Endothelial cell (in vitro differentiated cells): ENCODE results near the gene LUZP2. TPM values are rescaled to one million over a fixed set of nuclear protein-coding genes. Genes with fewer than 3 reads are reported as not detected.

ENCODE experiments used
- DNase-seq: peaks from one replicate; pipeline ENCODE4 v3.0.0; 2021; ENCODE audit warnings: low spot score
- H3K27ac Mint-ChIP-seq: one replicate; pipeline ENCODE4 v1.8.0; 2021; ENCODE audit warnings: mixed read lengths, inconsistent platforms; ENCODE audit not compliant: unreplicated experiment
- H3K27me3 Mint-ChIP-seq: one replicate; pipeline ENCODE4 v1.8.0; 2021; ENCODE audit warnings: mild to moderate bottlenecking, moderate library complexity, mixed read lengths, inconsistent platforms; ENCODE audit not compliant: unreplicated experiment
- H3K36me3 Mint-ChIP-seq: one replicate; pipeline ENCODE4 v1.8.0; 2021; ENCODE audit warnings: mild to moderate bottlenecking, low read depth, mixed read lengths, inconsistent platforms; ENCODE audit not compliant: unreplicated experiment
- H3K4me1 Mint-ChIP-seq: one replicate; pipeline ENCODE4 v1.8.0; 2021; ENCODE audit warnings: mild to moderate bottlenecking, mixed read lengths, inconsistent platforms; ENCODE audit not compliant: unreplicated experiment
- H3K4me3 Mint-ChIP-seq: one replicate; pipeline ENCODE4 v1.8.0; 2021; ENCODE audit warnings: mild to moderate bottlenecking, mixed read lengths, inconsistent platforms; ENCODE audit not compliant: unreplicated experiment
- H3K9me3 Mint-ChIP-seq: one replicate; pipeline ENCODE4 v1.8.0; 2021; ENCODE audit warnings: mixed read lengths, inconsistent platforms; ENCODE audit not compliant: unreplicated experiment
- total RNA-seq: library from RNA; stranded (reverse); fragmentation: NEBNext Ultra II Directional; extraction: Animal tissue kit (Norgen Biotek cat#: 25700); gene quantifications from one replicate; pipeline ENCODE4 v1.2.1, GENCODE V29; 2021; ENCODE audit not compliant: unreplicated experiment
- TF ChIP-seq, protein P1 (sequence below): fragments of 200-600 bp; sonication (generic); IDR thresholded peaks from one replicate; pipeline ENCODE4 v1.5.0; 2021; ENCODE audit warnings: antibody characterized with exemption; ENCODE audit not compliant: unreplicated experiment

Gene LUZP2
- total RNA-seq, 1 donor from 2014 or later: 0.10 TPM

GRCh38 chr11:24708616-24709015 lies 211.8 kb downstream of the LUZP2 start:
- Mint-ChIP-seq H3K36me3 (no peaks in the 10 kb centered on the region), H3K27ac (no peak overlapping the region), H3K9me3 (no peaks in the 10 kb centered on the region), H3K4me1 (no peaks in the 10 kb centered on the region), H3K27me3 (no peaks in the 10 kb centered on the region), H3K4me3 (no peak overlapping the region)
- no peak for DNase-seq
- TF ChIP-seq, protein P1, sequence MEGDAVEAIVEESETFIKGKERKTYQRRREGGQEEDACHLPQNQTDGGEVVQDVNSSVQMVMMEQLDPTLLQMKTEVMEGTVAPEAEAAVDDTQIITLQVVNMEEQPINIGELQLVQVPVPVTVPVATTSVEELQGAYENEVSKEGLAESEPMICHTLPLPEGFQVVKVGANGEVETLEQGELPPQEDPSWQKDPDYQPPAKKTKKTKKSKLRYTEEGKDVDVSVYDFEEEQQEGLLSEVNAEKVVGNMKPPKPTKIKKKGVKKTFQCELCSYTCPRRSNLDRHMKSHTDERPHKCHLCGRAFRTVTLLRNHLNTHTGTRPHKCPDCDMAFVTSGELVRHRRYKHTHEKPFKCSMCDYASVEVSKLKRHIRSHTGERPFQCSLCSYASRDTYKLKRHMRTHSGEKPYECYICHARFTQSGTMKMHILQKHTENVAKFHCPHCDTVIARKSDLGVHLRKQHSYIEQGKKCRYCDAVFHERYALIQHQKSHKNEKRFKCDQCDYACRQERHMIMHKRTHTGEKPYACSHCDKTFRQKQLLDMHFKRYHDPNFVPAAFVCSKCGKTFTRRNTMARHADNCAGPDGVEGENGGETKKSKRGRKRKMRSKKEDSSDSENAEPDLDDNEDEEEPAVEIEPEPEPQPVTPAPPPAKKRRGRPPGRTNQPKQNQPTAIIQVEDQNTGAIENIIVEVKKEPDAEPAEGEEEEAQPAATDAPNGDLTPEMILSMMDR: no peak

DNA sequence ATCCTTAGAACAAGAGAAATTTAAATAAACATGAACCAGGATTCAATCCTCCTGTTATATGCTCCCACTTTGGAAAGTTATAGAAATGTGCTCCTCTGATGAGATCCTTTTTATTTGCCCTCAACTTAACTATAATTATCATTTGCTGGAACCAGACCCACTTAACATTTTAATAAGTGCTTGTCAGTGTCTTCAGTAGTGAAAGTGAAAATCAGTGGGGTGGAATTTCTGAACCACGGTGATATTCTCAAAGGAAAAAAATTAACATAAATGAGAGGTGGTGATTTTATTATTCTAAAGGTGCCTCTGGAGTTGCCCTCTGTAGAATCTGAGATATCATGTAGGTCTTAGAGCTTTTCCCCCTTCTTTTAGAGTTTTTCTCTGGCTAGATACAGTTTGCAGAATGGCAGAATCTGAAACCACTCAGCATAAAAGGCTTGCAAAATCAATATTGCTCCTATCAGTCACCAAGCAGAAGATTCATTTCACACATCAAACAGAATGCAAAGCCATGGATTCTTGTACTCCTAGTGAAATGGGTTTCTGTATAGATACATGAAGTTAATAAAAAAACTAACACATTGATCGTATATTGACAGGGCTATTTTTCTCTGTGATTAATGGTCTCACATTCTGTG lies 213.2 kb downstream of the LUZP2 start:
- no peaks in the 10 kb centered on the region for H3K4me1 Mint-ChIP-seq
- no peak overlapping the region for H3K27ac Mint-ChIP-seq

DNA sequence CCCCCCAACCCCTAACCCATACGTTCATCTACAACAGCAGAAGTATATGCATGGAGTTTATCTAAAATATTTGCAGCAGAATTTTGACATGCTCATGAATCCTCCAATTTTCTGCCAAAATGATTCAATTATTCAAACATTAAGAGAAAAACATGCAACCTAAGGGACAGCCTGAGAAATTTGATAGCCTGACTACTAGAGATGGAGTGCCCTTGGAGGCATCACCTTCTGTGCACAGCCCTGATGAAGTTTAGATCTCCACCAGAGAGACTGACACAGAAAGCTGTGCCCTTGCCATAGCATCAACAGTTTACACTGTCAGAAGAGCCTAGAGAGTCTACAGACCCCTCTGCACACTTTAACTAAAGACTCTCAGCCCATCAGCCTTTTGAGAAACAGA lies 217.7 kb downstream of the LUZP2 start:
- Mint-ChIP-seq H3K9me3 (no peaks in the 10 kb centered on the region), H3K27me3 (no peaks in the 10 kb centered on the region), H3K27ac (no peak overlapping the region), H3K4me1 (no peaks in the 10 kb centered on the region), H3K4me3 (no peak overlapping the region), H3K36me3 (no peaks in the 10 kb centered on the region)
- TF ChIP-seq, protein P1: no peak
- no peak for DNase-seq

More for the DNA sequence above, 213.2 kb downstream of the LUZP2 start:
- Mint-ChIP-seq H3K36me3 (no peaks in the 10 kb centered on the region), H3K27me3 (no peaks in the 10 kb centered on the region), H3K9me3 (no peaks in the 10 kb centered on the region), H3K4me3 (no peak overlapping the region)
- TF ChIP-seq, protein P1: no peak
- DNase-seq: no peak

GRCh38 chr11:24716403-24716802 lies 219.6 kb downstream of the LUZP2 start:
- H3K27ac Mint-ChIP-seq: no peak overlapping the region
- H3K4me1 Mint-ChIP-seq: no peaks in the 10 kb centered on the region
- DNase-seq: no peak
- no peaks in the 10 kb centered on the region for H3K27me3 Mint-ChIP-seq
- TF ChIP-seq, protein P1: no peak
- H3K36me3 Mint-ChIP-seq: no peaks in the 10 kb centered on the region
- no peak overlapping the region for H3K4me3 Mint-ChIP-seq
- no peaks in the 10 kb centered on the region for H3K9me3 Mint-ChIP-seq

GRCh38 chr11:24723231-24723630 lies 226.4 kb downstream of the LUZP2 start:
- H3K9me3 Mint-ChIP-seq: no peaks in the 10 kb centered on the region
- TF ChIP-seq, protein P1: no peak
- H3K4me3 Mint-ChIP-seq: no peak overlapping the region
- no peaks in the 10 kb centered on the region for H3K36me3 Mint-ChIP-seq
- H3K27me3 Mint-ChIP-seq: no peaks in the 10 kb centered on the region
- no peak overlapping the region for H3K27ac Mint-ChIP-seq
- no peak for DNase-seq
- no peaks in the 10 kb centered on the region for H3K4me1 Mint-ChIP-seq
